Pancreas (tissue), 10 donors: ENCODE measurements around the gene MIDN. TPM values are rescaled to one million over a fixed set of nuclear protein-coding genes. Genes with fewer than 3 reads are reported as not detected.

Experiments
- ATAC-seq, 4 donors: fragments of 200-7000 bp; cut with Tn5 transposase; one replicate each; pipeline versions ENCODE4 v1.8.0 to v1.9.1; 2020; ENCODE audit warnings: mild to moderate bottlenecking in 4 of 4, moderate library complexity in 4 of 4
- DNase-seq, 6 donors: peaks; one replicate each; pipeline ENCODE4 v3.0.0-alpha.2; 2020
- FAIRE-seq: peaks from 2 replicates; lab custom pipeline; 2012; peaks lifted over from hg19 to GRCh38; lab: Jason Lieb, UNC
- H3K27ac ChIP-seq, 4 donors: fragments of 200-600 bp; sonication (generic); 1 replicate in 3 of 4; 2 replicates in 1 of 4; pipeline versions ENCODE4 v1.5.0 to v1.8.0; 2020
- H3K27me3 ChIP-seq, 4 donors: fragments of 200-600 bp; one replicate each; pipeline ENCODE4 v1.8.0; 2021
- H3K36me3 ChIP-seq, 3 donors: fragments of 200-600 bp; sonication (generic) in 1 of 3; one replicate each; pipeline versions ENCODE4 v1.5.0 to v1.8.0; 2020 to 2021
- H3K4me1 ChIP-seq, 3 donors: fragments of 200-600 bp; one replicate each; pipeline ENCODE4 v1.8.0; 2021
- H3K4me3 ChIP-seq, 4 donors: fragments of 200-600 bp; sonication (generic) in 2 of 4; one replicate each; pipeline versions ENCODE4 v1.5.0 to v1.8.0; 2020 to 2021
- H3K9me3 ChIP-seq, 4 donors: fragments of 200-600 bp; one replicate each; pipeline ENCODE4 v1.8.0; 2021
- WGBS, 2 donors: extraction: QIAGEN DNeasy Blood & Tissue Kit; methylation state at CpG; one replicate each; pipeline ENCODE4 v1.1.7; 2013; 5-methylcytosine and 5-hydroxymethylcytosine counted together
- intact Hi-C, 3 donors: fragments of 100-400 bp; cut with DNase I; formaldehyde crosslinking; loops; one replicate each; pipeline versions ENCODE4 v1.11.1 to v1.14.2; 2022
- polyA plus RNA-seq, 2 donors: library from polyadenylated mRNA; stranded (reverse); fragments of 200-250 nt; gene quantifications; one replicate each; pipeline ENCODE4 v1.2.3, GENCODE V29; 2013
- total RNA-seq, 6 donors: library from RNA; stranded (reverse); fragmentation: NEBNext Ultra II Directional in 4 of 6; extraction: Animal tissue kit (Norgen Biotek cat#: 25700) in 4 of 6; gene quantifications; one replicate each; pipeline versions ENCODE4 v1.2.1 to v1.2.4, GENCODE V29; 2021 to 2023
- TF ChIP-seq, protein P1 (sequence below), 4 donors: fragments of 200-600 bp; sonication (generic) in 3 of 4; IDR thresholded peaks; one replicate each; pipeline versions ENCODE4 v1.5.0 to v1.8.0; 2021; ENCODE audit warnings: antibody characterized with exemption in 4 of 4
- donor health status: healthy with polysubstance abuse.
- donor health status: DM: no; HTN: no; CAD: no; lungs with moderate emphysema.
- donor health status: DM: no; HTN: no; CAD: no.
- donor health status: control.
- donor health status: control.
- donor health status: Bipolar disorder and iron deficiency.
- donor health status: DM: yes; HTN: yes; CAD: no.
- donor health status: DM: no; HTN: no; CAD: no.
- donor health status: DM: no; HTN: no; CAD: no.
- donor health status: DM: yes; HTN: yes; CAD: no.

Gene MIDN
- total and polyA plus RNA-seq, 8 donors = 32.1 to 78.0 (median 44.4) TPM

DNA sequence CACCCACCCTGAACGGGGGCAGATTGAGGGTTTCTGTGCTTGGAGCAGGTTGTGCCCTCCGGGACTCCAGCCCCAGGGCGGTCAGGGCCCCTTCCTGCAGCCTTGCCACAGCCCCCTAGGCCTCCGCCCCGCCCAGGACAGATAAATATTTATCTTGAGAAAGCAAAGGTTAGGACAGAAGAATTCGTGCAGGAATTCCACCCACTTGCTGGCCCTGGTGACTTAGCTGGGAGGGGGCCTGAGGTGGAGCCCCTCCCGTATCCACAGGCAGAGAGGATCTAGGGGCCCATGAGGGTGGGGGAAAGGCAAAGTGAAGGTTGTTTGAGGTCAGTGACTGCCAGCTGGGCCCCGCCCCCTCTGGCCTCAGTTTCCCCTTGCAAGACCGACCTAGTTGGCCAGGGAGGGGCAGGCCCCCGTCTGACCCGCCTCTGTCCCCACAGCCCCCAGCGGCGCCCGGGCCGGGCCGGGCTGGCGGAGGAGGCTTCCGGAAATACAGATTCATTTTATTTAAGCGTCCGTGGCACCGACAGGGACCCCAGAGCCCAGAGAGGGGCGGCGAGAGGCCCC lies 5.2 kb downstream of the MIDN start:
- Histone ChIP-seq H3K4me3 (peak overlapping the region in 3 of 4 donors; percentile 1 to 96 (median 89)), H3K36me3 (peaks cover 8 to 40% (median 34%) of the 10 kb centered on the region in 3 donors), H3K9me3 (no peaks in the 10 kb centered on the region), H3K4me1 (peaks cover 9 to 43% (median 19%) of the 10 kb centered on the region in 3 donors), H3K27ac (peak overlapping the region; percentile 97 to 99 (median 98)), H3K27me3 (no peaks in the 10 kb centered on the region)
- TF ChIP-seq, protein P1, sequence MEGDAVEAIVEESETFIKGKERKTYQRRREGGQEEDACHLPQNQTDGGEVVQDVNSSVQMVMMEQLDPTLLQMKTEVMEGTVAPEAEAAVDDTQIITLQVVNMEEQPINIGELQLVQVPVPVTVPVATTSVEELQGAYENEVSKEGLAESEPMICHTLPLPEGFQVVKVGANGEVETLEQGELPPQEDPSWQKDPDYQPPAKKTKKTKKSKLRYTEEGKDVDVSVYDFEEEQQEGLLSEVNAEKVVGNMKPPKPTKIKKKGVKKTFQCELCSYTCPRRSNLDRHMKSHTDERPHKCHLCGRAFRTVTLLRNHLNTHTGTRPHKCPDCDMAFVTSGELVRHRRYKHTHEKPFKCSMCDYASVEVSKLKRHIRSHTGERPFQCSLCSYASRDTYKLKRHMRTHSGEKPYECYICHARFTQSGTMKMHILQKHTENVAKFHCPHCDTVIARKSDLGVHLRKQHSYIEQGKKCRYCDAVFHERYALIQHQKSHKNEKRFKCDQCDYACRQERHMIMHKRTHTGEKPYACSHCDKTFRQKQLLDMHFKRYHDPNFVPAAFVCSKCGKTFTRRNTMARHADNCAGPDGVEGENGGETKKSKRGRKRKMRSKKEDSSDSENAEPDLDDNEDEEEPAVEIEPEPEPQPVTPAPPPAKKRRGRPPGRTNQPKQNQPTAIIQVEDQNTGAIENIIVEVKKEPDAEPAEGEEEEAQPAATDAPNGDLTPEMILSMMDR (IDR thresholded peaks at IDR 0.05) = no peak
- 49 to 52% methylated on average over 23 of the region's 23 CpGs for WGBS, 2 donors
- peak in 1 of 6 donors; percentile 77 for DNase-seq
- ATAC-seq = peak in 2 of 4 donors; percentile 0
- intact Hi-C loops = no loop called here
- no peak for FAIRE-seq

- WGBS, 2 donors = 81 to 85% methylated on average over 34 to 37 of the region's 37 CpGs
- Histone ChIP-seq H3K36me3 (peaks cover 8 to 40% (median 34%) of the 10 kb centered on the region in 3 donors), H3K9me3 (no peaks in the 10 kb centered on the region), H3K4me3 (peak overlapping the region in 2 of 4 donors; percentile 89 to 96), H3K27ac (peak overlapping the region; percentile 97 to 99 (median 98)), H3K4me1 (peaks cover 9 to 48% (median 19%) of the 10 kb centered on the region in 3 donors), H3K27me3 (no peaks in the 10 kb centered on the region)
- intact Hi-C loops = no loop called here
- FAIRE-seq = no peak
- TF ChIP-seq, protein P1 (IDR thresholded peaks at IDR 0.05) = no peak
- peak in 2 of 6 donors; percentile 48 to 65 for DNase-seq
- ATAC-seq = no peak
Measured at GRCh38 chr19:1254081-1254527, 5.7 kb downstream of the MIDN start.

DNA sequence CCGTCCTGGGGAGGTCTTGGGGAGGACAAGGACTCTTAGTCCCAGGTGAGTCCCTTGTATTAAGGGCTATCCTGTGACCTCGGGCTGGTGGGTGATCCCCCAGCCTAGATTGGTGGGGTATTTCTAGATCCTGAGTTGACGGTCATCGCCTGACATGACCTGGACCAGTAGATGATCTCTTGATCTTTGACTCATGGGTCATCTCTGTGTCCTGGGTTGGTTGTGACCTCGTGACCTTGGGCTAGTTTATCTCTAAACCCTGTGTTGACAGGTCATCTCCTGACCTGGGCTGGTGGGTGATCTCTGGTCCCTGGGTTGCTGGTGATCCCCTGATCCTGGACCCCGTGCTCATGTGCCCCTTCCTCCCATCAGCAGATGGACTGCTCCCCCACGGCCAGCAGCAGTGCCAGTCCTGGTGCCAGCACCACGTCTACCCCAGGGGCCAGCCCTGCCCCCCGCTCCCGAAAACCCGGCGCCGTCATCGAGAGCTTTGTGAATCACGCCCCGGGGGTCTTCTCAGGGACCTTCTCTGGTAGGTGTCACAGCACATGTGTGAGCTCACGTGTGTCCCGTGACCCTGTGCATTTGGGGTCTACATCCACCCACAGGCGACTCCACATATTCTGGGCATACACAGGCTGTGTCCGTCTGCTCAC lies 6.3 kb downstream of the MIDN start:
- H3K4me1 ChIP-seq = peaks cover 9 to 53% (median 19%) of the 10 kb centered on the region in 3 donors
- intact Hi-C loops = no loop called here
- TF ChIP-seq, protein P1 (IDR thresholded peaks at IDR 0.05) = no peak
- DNase-seq (peak in 2 of 6 donors; percentile 38 to 43), FAIRE-seq (no peak), ATAC-seq (no peak)
- no peaks in the 10 kb centered on the region for H3K9me3 ChIP-seq
- H3K27ac ChIP-seq = peak overlapping the region; percentile 97 to 99 (median 98)
- 80 to 84% methylated on average over 20 of the region's 20 CpGs for WGBS, 2 donors
- H3K27me3 ChIP-seq = no peaks in the 10 kb centered on the region
- H3K4me3 ChIP-seq = no peak overlapping the region
- peaks cover 8 to 40% (median 34%) of the 10 kb centered on the region in 3 donors for H3K36me3 ChIP-seq

- FAIRE-seq = no peak
- peak in 2 of 6 donors; percentile 37 to 46 for DNase-seq
- TF ChIP-seq, protein P1 (IDR thresholded peaks at IDR 0.05) = no peak
- H3K36me3 ChIP-seq = peaks cover 8 to 40% (median 34%) of the 10 kb centered on the region in 3 donors
- intact Hi-C loops = no loop called here
- H3K4me1 ChIP-seq = peaks cover 9 to 62% (median 27%) of the 10 kb centered on the region in 3 donors
- WGBS, 2 donors = 83 to 85% methylated on average over 45 to 52 of the region's 52 CpGs
- H3K9me3 ChIP-seq = no peaks in the 10 kb centered on the region
- no peak overlapping the region for H3K4me3 ChIP-seq
- no peak for ATAC-seq
- H3K27ac ChIP-seq = peak overlapping the region; percentile 97 to 99 (median 98)
- no peaks in the 10 kb centered on the region for H3K27me3 ChIP-seq
Measured at GRCh38 chr19:1255186-1256161, 7.1 kb downstream of the MIDN start.
